CD4-positive, CD25-positive, alpha-beta regulatory T cell (primary cell): ENCODE measurements around the gene LRAT. TPM values are rescaled to one million over a fixed set of nuclear protein-coding genes. Genes with fewer than 3 reads are reported as not detected.
"Not testable (repeated sequence)": the region's sequence is repeated elsewhere in the genome, so short reads cannot be mapped to it uniquely, and the experiment has no call there.

ENCODE experiments used
- ATAC-seq, 2 donors: fragments of 150-1000 bp; cut with Tn5 transposase; one replicate each; pipeline ENCODE4 v1.10.0; 2021; ENCODE audit warnings: low read depth in 2 of 2, moderate number of reproducible peaks in 2 of 2, moderate library complexity in 1 of 2
- DNase-seq, 3 donors: peaks; one replicate each; pipeline versions ENCODE4 v3.0.0 to v3.0.0-alpha.2; 2012 to 2022; ENCODE audit warnings: mixed read lengths in 1 of 3
- H3K27ac ChIP-seq: one replicate; pipeline ENCODE4 v1.7.0; 2013; ENCODE audit warnings: mild to moderate bottlenecking, low read length; ENCODE audit not compliant: insufficient read depth, poor library complexity, severe bottlenecking
- H3K27me3 ChIP-seq: one replicate; pipeline ENCODE4 v1.7.0; 2013; ENCODE audit warnings: low read length; ENCODE audit not compliant: control insufficient read depth, insufficient read depth
- H3K36me3 ChIP-seq: one replicate; pipeline ENCODE4 v1.7.0; 2013; ENCODE audit warnings: mild to moderate bottlenecking, low read length, moderate library complexity; ENCODE audit not compliant: control insufficient read depth, insufficient read depth
- H3K4me1 ChIP-seq: 2 replicates; pipeline ENCODE4 v1.7.0; 2013; ENCODE audit warnings: mild to moderate bottlenecking, low read length; ENCODE audit not compliant: insufficient read depth, control insufficient read depth, poor library complexity, severe bottlenecking
- H3K4me3 ChIP-seq: one replicate; pipeline ENCODE4 v1.7.0; 2013; ENCODE audit warnings: low read depth, mild to moderate bottlenecking, low read length, moderate library complexity
- H3K9me3 ChIP-seq, 2 experiments: 1 replicate in 1 of 2; 2 replicates in 1 of 2; pipeline ENCODE4 v1.7.0; 2013; ENCODE audit warnings: low read length in 2 of 2, mild to moderate bottlenecking in 1 of 2, moderate library complexity in 1 of 2; ENCODE audit not compliant: control insufficient read depth in 2 of 2
- H3K27ac Mint-ChIP-seq, 3 donors: one replicate each; pipeline ENCODE4 v1.8.0; 2020 to 2022; ENCODE audit warnings: mild to moderate bottlenecking in 3 of 3, mixed read lengths in 3 of 3, moderate library complexity in 2 of 3
- H3K27me3 Mint-ChIP-seq: one replicate; pipeline ENCODE4 v1.8.0; 2022; ENCODE audit warnings: mild to moderate bottlenecking, mixed read lengths
- H3K36me3 Mint-ChIP-seq: one replicate; pipeline ENCODE4 v1.8.0; 2020; ENCODE audit warnings: mixed read lengths
- H3K4me1 Mint-ChIP-seq, 4 donors: one replicate each; pipeline ENCODE4 v1.8.0; 2020 to 2022; ENCODE audit warnings: mixed read lengths in 4 of 4, mild to moderate bottlenecking in 1 of 4
- H3K4me3 Mint-ChIP-seq, 4 donors: one replicate each; pipeline ENCODE4 v1.8.0; 2020 to 2022; ENCODE audit warnings: mild to moderate bottlenecking in 4 of 4, mixed read lengths in 4 of 4, moderate library complexity in 3 of 4
- H3K9me3 Mint-ChIP-seq, 7 donors: one replicate each; pipeline ENCODE4 v1.8.0; 2020 to 2022; ENCODE audit warnings: mixed read lengths in 7 of 7, mild to moderate bottlenecking in 3 of 7, moderate library complexity in 2 of 7
- polyA plus RNA-seq, 4 donors: library from polyadenylated mRNA; unstranded; fragments of 300-500 nt; fragmentation: Illumina TruSeq; gene quantifications; one replicate each; pipeline ENCODE4 v1.2.3, GENCODE V29; 2021
- total RNA-seq: library from RNA; stranded (reverse); gene quantifications from one replicate; pipeline ENCODE4 v1.2.3, GENCODE V29; 2022

The LRAT gene
- total and polyA plus RNA-seq, 5 donors from 2014 or later = not detected

- no peak for DNase-seq
- H3K4me1 ChIP-seq = no peaks in the 10 kb centered on the region
- H3K9me3 ChIP-seq = no peaks in the 10 kb centered on the region
- peaks cover under 1% of the 10 kb centered on the region for H3K27me3 Mint-ChIP-seq
- H3K27ac Mint-ChIP-seq = no peak overlapping the region
- no peak for ATAC-seq
- no peak overlapping the region for H3K4me3 ChIP-seq
- H3K27ac ChIP-seq = no peak overlapping the region
- H3K4me1 Mint-ChIP-seq = no peaks in the 10 kb centered on the region
- H3K27me3 ChIP-seq = no peaks in the 10 kb centered on the region
- H3K4me3 Mint-ChIP-seq = no peak overlapping the region
- H3K36me3 ChIP-seq = no peaks in the 10 kb centered on the region
- H3K9me3 Mint-ChIP-seq = peaks cover 0 to 3% (median 0%) of the 10 kb centered on the region in 7 donors
- no peaks in the 10 kb centered on the region for H3K36me3 Mint-ChIP-seq
Observed at GRCh38 chr4:154720618-154721267, 23.1 kb upstream of the LRAT start.

DNA sequence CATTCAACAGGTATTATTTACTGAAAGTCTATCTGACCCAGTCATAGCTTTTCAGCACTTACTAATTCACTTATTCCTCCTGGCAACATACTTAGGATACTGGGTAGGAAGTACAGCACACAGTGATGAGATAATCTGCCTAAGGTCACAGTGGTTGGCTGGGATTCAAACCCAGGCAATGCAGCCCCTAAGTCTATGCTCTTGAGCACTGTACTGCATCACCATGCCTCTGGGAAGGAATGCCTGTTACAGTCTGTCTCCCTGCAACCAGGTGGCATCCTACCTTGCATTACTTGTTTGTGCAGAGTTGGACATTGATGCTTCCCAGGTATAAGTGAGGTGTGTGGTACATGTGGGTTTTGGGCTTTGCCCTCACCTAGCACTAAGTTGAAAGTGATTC is 21.5 kb upstream of the LRAT start:
- Histone ChIP-seq H3K27me3 (no peaks in the 10 kb centered on the region), H3K4me3 (no peak overlapping the region), H3K36me3 (no peaks in the 10 kb centered on the region), H3K27ac (no peak overlapping the region), H3K4me1 (no peaks in the 10 kb centered on the region), H3K9me3 (no peaks in the 10 kb centered on the region)
- ATAC-seq (no peak), DNase-seq (no peak)
- H3K4me1 Mint-ChIP-seq = no peaks in the 10 kb centered on the region
- H3K27ac Mint-ChIP-seq = no peak overlapping the region
- H3K36me3 Mint-ChIP-seq = no peaks in the 10 kb centered on the region
- H3K27me3 Mint-ChIP-seq = peaks cover 4% of the 10 kb centered on the region
- H3K4me3 Mint-ChIP-seq = no peak overlapping the region
- H3K9me3 Mint-ChIP-seq = peaks cover 0 to 7% (median 0%) of the 10 kb centered on the region in 7 donors

GRCh38 chr4:154723601-154724000 is 20.2 kb upstream of the LRAT start:
- ATAC-seq, DNase-seq, H3K9me3 ChIP-seq, H3K27me3 ChIP-seq, H3K36me3 Mint-ChIP-seq, H3K9me3 Mint-ChIP-seq, H3K4me1 ChIP-seq, H3K27me3 Mint-ChIP-seq, H3K4me1 Mint-ChIP-seq, H3K4me3 Mint-ChIP-seq, H3K36me3 ChIP-seq, H3K4me3 ChIP-seq, H3K27ac ChIP-seq, H3K27ac Mint-ChIP-seq: not testable (repeated sequence)

DNA sequence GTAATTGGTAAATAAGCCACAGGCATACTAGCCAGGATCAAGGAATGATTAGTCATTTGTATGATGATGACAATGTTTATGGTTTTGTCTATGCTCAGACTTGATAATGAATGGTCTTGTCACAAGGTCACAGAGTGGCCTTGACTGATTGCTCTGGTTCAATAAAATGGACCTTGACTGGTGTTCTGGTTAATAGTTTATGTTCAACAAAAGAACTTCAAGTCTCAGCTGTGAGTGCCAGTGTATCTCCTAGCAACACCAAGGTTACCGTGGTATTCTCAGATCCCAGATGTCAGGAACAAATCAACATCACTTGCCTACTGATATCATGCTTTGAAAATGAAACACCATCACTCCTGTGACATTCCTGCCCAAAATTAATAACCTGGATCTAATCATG is 16.3 kb upstream of the LRAT start:
- H3K36me3 ChIP-seq = no peaks in the 10 kb centered on the region
- H3K36me3 Mint-ChIP-seq = no peaks in the 10 kb centered on the region
- H3K27ac ChIP-seq = no peak overlapping the region
- no peaks in the 10 kb centered on the region for H3K4me1 ChIP-seq
- H3K4me3 ChIP-seq = no peak overlapping the region
- H3K27me3 Mint-ChIP-seq = peaks cover 4% of the 10 kb centered on the region
- H3K4me1 Mint-ChIP-seq = no peaks in the 10 kb centered on the region
- DNase-seq = no peak
- no peak overlapping the region for H3K4me3 Mint-ChIP-seq
- peaks cover 0 to 4% (median 0%) of the 10 kb centered on the region in 7 donors for H3K9me3 Mint-ChIP-seq
- no peak overlapping the region for H3K27ac Mint-ChIP-seq
- H3K9me3 ChIP-seq = no peaks in the 10 kb centered on the region
- no peaks in the 10 kb centered on the region for H3K27me3 ChIP-seq
- no peak for ATAC-seq

GRCh38 chr4:154731756-154732155 is 12.0 kb upstream of the LRAT start:
- Histone ChIP-seq H3K4me1 (no peaks in the 10 kb centered on the region), H3K27ac (no peak overlapping the region), H3K4me3 (no peak overlapping the region), H3K36me3 (no peaks in the 10 kb centered on the region), H3K9me3 (no peaks in the 10 kb centered on the region), H3K27me3 (peaks cover 7% of the 10 kb centered on the region)
- DNase-seq (no peak), ATAC-seq (no peak)
- H3K27ac Mint-ChIP-seq = no peak overlapping the region
- no peak overlapping the region for H3K4me3 Mint-ChIP-seq
- peaks cover 0 to 3% (median 0%) of the 10 kb centered on the region in 7 donors for H3K9me3 Mint-ChIP-seq
- H3K27me3 Mint-ChIP-seq = no peaks in the 10 kb centered on the region
- no peaks in the 10 kb centered on the region for H3K4me1 Mint-ChIP-seq
- H3K36me3 Mint-ChIP-seq = no peaks in the 10 kb centered on the region

GRCh38 chr4:154732669-154733068 is 11.1 kb upstream of the LRAT start:
- H3K4me1 Mint-ChIP-seq = no peaks in the 10 kb centered on the region
- no peaks in the 10 kb centered on the region for H3K36me3 ChIP-seq
- H3K27ac ChIP-seq = no peak overlapping the region
- H3K27me3 Mint-ChIP-seq = no peaks in the 10 kb centered on the region
- H3K9me3 Mint-ChIP-seq = peaks cover 0 to 3% (median 0%) of the 10 kb centered on the region in 7 donors
- H3K4me3 Mint-ChIP-seq = no peak overlapping the region
- no peak for DNase-seq
- no peaks in the 10 kb centered on the region for H3K36me3 Mint-ChIP-seq
- peaks cover 7% of the 10 kb centered on the region for H3K27me3 ChIP-seq
- no peak overlapping the region for H3K4me3 ChIP-seq
- no peaks in the 10 kb centered on the region for H3K4me1 ChIP-seq
- H3K27ac Mint-ChIP-seq = no peak overlapping the region
- no peak for ATAC-seq
- H3K9me3 ChIP-seq = no peaks in the 10 kb centered on the region

DNA sequence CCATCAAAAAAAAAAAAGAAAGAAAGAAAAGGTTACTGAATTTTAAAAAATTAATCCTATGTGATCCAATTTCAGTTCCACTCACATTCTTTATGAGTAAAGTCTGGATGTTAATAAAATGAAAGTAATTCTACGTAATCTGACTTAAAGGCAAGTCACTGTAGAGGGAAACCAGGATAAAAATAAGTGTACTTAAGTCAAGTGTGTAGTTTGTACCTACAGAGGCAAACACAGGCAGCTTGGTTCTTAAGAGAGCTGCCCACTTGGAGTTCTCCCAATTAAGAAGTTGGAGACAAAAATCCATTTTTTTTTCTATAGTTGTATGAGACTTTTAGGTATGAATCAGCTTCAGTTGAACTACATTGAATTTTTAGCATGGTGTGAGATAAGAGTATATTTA is 7.0 kb upstream of the LRAT start:
- H3K9me3 ChIP-seq = no peaks in the 10 kb centered on the region
- Mint-ChIP-seq H3K36me3 (no peaks in the 10 kb centered on the region), H3K4me1 (peaks cover 0 to under 1% (median 0%) of the 10 kb centered on the region in 4 donors), H3K27me3 (peaks cover 8% of the 10 kb centered on the region), H3K27ac (no peak overlapping the region), H3K4me3 (no peak overlapping the region), H3K9me3 (peaks cover 0 to 3% (median 0%) of the 10 kb centered on the region in 7 donors)
- no peak overlapping the region for H3K4me3 ChIP-seq
- H3K4me1 ChIP-seq = no peaks in the 10 kb centered on the region
- H3K36me3 ChIP-seq = no peaks in the 10 kb centered on the region
- ATAC-seq (no peak), DNase-seq (no peak)
- no peak overlapping the region for H3K27ac ChIP-seq
- peaks cover 12% of the 10 kb centered on the region for H3K27me3 ChIP-seq

- no peaks in the 10 kb centered on the region for H3K36me3 ChIP-seq
- peaks cover 18% of the 10 kb centered on the region for H3K27me3 ChIP-seq
- H3K4me1 ChIP-seq = peaks cover under 1% of the 10 kb centered on the region
- Mint-ChIP-seq H3K4me3 (no peak overlapping the region), H3K9me3 (peaks cover 0 to 6% (median 0%) of the 10 kb centered on the region in 7 donors), H3K4me1 (peaks cover 0 to 10% (median 2%) of the 10 kb centered on the region in 4 donors), H3K27ac (no peak overlapping the region), H3K27me3 (peaks cover 22% of the 10 kb centered on the region), H3K36me3 (no peaks in the 10 kb centered on the region)
- no peak overlapping the region for H3K4me3 ChIP-seq
- no peaks in the 10 kb centered on the region for H3K9me3 ChIP-seq
- DNase-seq (no peak), ATAC-seq (no peak)
- no peak overlapping the region for H3K27ac ChIP-seq
Observed at GRCh38 chr4:154738426-154738825, 5.4 kb upstream of the LRAT start.
